ENCODE measurements around the gene LYG2.
"Not testable (repeated sequence)": the region's sequence is repeated elsewhere in the genome, so short reads cannot be mapped to it uniquely, and the experiment has no call there.

LYG2 gene

GRCh38 chr2:99255491-99256318 lies at the start of gene LYG2:
Gene LYG2, minus strand, starts transcription at chr2:99255666. Its CDS starts 1,406 bp downstream, at chr2:99254260.
- no peak within 1 kb of the TSS for H3K27ac ChIP-seq (ENCODE audit: extremely low read depth, low read depth, low read length)
- H3K4me1 ChIP-seq (ENCODE audit: control insufficient read depth, insufficient read depth, low read length): no peaks in the 10 kb centered on the region
- ChIA-PET POLR2A (no interaction called here), CTCF (interaction anchor here (0.6 kb wide), 1 partner anchor 11 kb away, joined by 3 read pairs; no protein-coding TSS in a partner anchor)
- H3K4me3 ChIP-seq (ENCODE audit: low read depth, low read length): no peak within 1 kb of the TSS
- TF ChIP-seq BCL11B (tag by site-specific recombination; IDR thresholded peaks at IDR 0.05; ENCODE audit: low read depth) (no peak), ZNF837 (tag by site-specific recombination; IDR thresholded peaks at IDR 0.05) (no peak), ZBTB10 (tag by site-specific recombination; IDR thresholded peaks at IDR 0.05) (no peak), ZNF280D (tag by site-specific recombination; IDR thresholded peaks at IDR 0.05) (no peak), ZNF132 (tag by site-specific recombination; IDR thresholded peaks at IDR 0.05; ENCODE audit: borderline replicate concordance) (no peak), GLI2 (tag by site-specific recombination; IDR thresholded peaks at IDR 0.05; ENCODE audit: borderline replicate concordance, low read depth) (no peak), ZSCAN16 (tag by site-specific recombination; IDR thresholded peaks at IDR 0.05) (no peak), ZNF148 (tag by site-specific recombination; IDR thresholded peaks at IDR 0.05; ENCODE audit: borderline replicate concordance) (no peak), TSHZ1 (tag by site-specific recombination; IDR thresholded peaks at IDR 0.05; ENCODE audit: borderline replicate concordance) (no peak), ZNF596 (tag by site-specific recombination; IDR thresholded peaks at IDR 0.05) (no peak), ZNF747 (tag by site-specific recombination; IDR thresholded peaks at IDR 0.05) (no peak)
- no peaks in the 10 kb centered on the region for H3K36me3 ChIP-seq (ENCODE audit: control insufficient read depth in 2 of 2, insufficient read depth in 1 of 2, low read length in 2 of 2)
- no peaks in the 10 kb centered on the region for H3K9me3 ChIP-seq (ENCODE audit: control insufficient read depth, insufficient read depth, low read depth, low read length)

- POLR2A ChIA-PET; H3K4me3 ChIP-seq (ENCODE audit: low read depth, low read length): not testable (repeated sequence)
These were observed 45.6 kb upstream of the LYG2 start, which contains the start of gene LYG1 for GRCh38 chr2:99301097-99301496. Gene LYG1, minus strand, starts transcription at chr2:99301197. Its CDS starts 5,527 bp downstream, at chr2:99295670.

More at GRCh38 chr2:99301097-99301496, 45.6 kb upstream of the LYG2 start, which contains the start of gene LYG1:
- CTCF ChIA-PET; H3K27ac ChIP-seq (ENCODE audit: extremely low read depth, low read depth, low read length); H3K9me3 ChIP-seq (ENCODE audit: control insufficient read depth, insufficient read depth, low read depth, low read length); H3K4me1 ChIP-seq (ENCODE audit: control insufficient read depth, insufficient read depth, low read length): not testable (repeated sequence)
- peaks cover 0 to 15% of the 10 kb centered on the region in 2 experiments; a peak in 2 of 3 replicates for H3K36me3 ChIP-seq (ENCODE audit: control insufficient read depth in 2 of 2, insufficient read depth in 1 of 2, low read length in 2 of 2)

All from HEK293 (cell line).